HCT116 (cell line): ENCODE data around the gene DIS3L2. TPM values are rescaled to one million over a fixed set of nuclear protein-coding genes. Genes with fewer than 3 reads are reported as not detected.
"Not testable (repeated sequence)": the region's sequence is repeated elsewhere in the genome, so short reads cannot be mapped to it uniquely, and the experiment has no call there.

Experiments
- ATAC-seq: fragments of 200-7000 bp; cut with Tn5 transposase; 2 replicates; pipeline ENCODE4 v1.9.1; 2020; ENCODE audit warnings: mild to moderate bottlenecking, moderate library complexity
- BruUV-seq: library from RNA; stranded (reverse); fragments of 400-500 nt; replicated peaks from 2 replicates; lab custom pipeline; 2021; lab: Mats Ljungman, UMichigan
- CTCF ChIA-PET: fragments of 300-600 bp; sonication (Branson Sonifier 250); formaldehyde crosslinking; loops from one replicate; lab custom pipeline; 2021; ENCODE audit warnings: antibody characterized with exemption; lab: Charles Lee
- POLR2A ChIA-PET: fragments of 300-600, 350-600 bp; sonication (Branson Sonifier 250); formaldehyde crosslinking; loops from one replicate; lab custom pipeline; 2021; ENCODE audit warnings: antibody characterized with exemption; lab: Charles Lee
- RAD21 ChIA-PET, 2 experiments: fragments of 300-600 bp; sonication (Branson Sonifier 250); formaldehyde crosslinking; loops; one replicate each; lab custom pipeline; 2023; ENCODE audit warnings: low total read pairs in 2 of 2; ENCODE audit not compliant: uncharacterized antibody in 2 of 2, unreplicated experiment in 2 of 2, low non-redundant PET in 1 of 2; lab: Charles Lee
- DNase-seq: peaks from one replicate; pipeline ENCODE4 v3.0.0-alpha.2; 2010; ENCODE audit warnings: low read depth, low spot score
- H2AFZ ChIP-seq: fragments of 200-600 bp; shearing (Covaris generic), sonication (generic); 2 replicates; pipeline ENCODE4 v1.6.1; 2017; ENCODE audit warnings: low read depth, mixed run types, mixed read lengths, antibody characterized with exemption, low read length; ENCODE audit not compliant: poor library complexity, severe bottlenecking
- H3K27ac ChIP-seq: 2 replicates; pipeline ENCODE4 v1.5.1; 2012; ENCODE audit warnings: low read depth, low read length
- H3K27me3 ChIP-seq: fragments of 200-600 bp; sonication (generic); 2 replicates; pipeline ENCODE4 v1.6.1; 2016; ENCODE audit warnings: mixed run types, low read length, mixed read lengths; ENCODE audit not compliant: insufficient read depth
- H3K36me3 ChIP-seq, 2 experiments: fragments of 200-500 bp in 1 of 2; fragments of 200-600 bp in 1 of 2; sonication (Bioruptor generic) in 1 of 2; sonication (generic) in 1 of 2; 2 replicates each; pipeline versions ENCODE4 v1.5.1 to v1.6.1; 2014 to 2016; ENCODE audit warnings: low read length in 2 of 2, inconsistent platforms in 1 of 2, mixed read lengths in 1 of 2, mixed run types in 1 of 2; ENCODE audit not compliant: insufficient read depth in 2 of 2, control insufficient read depth in 1 of 2
- H3K4me1 ChIP-seq, 2 experiments: fragments of 200-600 bp in 1 of 2; sonication (generic) in 1 of 2; 2 replicates each; pipeline versions ENCODE4 v1.5.1 to v1.6.1; 2012 to 2017; ENCODE audit warnings: low read length in 2 of 2, inconsistent platforms in 1 of 2, mild to moderate bottlenecking in 1 of 2, mixed read lengths in 1 of 2, mixed run types in 1 of 2, moderate library complexity in 1 of 2; ENCODE audit not compliant: insufficient read depth in 2 of 2, control insufficient read depth in 1 of 2
- H3K4me2 ChIP-seq: fragments of 200-600 bp; sonication (generic); 2 replicates; pipeline ENCODE4 v1.6.1; 2017; ENCODE audit warnings: mixed run types, low read length, mixed read lengths
- H3K4me3 ChIP-seq, 2 experiments: fragments of 200-600 bp in 1 of 2; sonication (generic) in 1 of 2; replicated peaks in 1 of 2; 2 replicates each; pipeline ENCODE4 v1.5.1; 2011 to 2016; ENCODE audit warnings: low read length in 2 of 2, control low read depth in 1 of 2, low read depth in 1 of 2, mild to moderate bottlenecking in 1 of 2, mixed read lengths in 1 of 2, mixed run types in 1 of 2
- H3K79me2 ChIP-seq: fragments of 200-600 bp; sonication (generic); 2 replicates; pipeline ENCODE4 v1.6.1; 2017; ENCODE audit warnings: mild to moderate bottlenecking, mixed run types, low read length, moderate library complexity, mixed read lengths; ENCODE audit not compliant: insufficient read depth
- H3K9ac ChIP-seq: fragments of 200-600 bp; sonication (generic); 2 replicates; pipeline ENCODE4 v1.6.1; 2016; ENCODE audit warnings: low read length, mixed read lengths
- H3K9me2 ChIP-seq: fragments of 200-600 bp; sonication (generic), shearing (Covaris generic); 2 replicates; pipeline ENCODE4 v1.6.1; 2017; ENCODE audit warnings: mixed run types, mild to moderate bottlenecking, moderate library complexity; ENCODE audit not compliant: insufficient read depth
- H3K9me3 ChIP-seq, 2 experiments: fragments of 200-500 bp in 1 of 2; fragments of 200-600 bp in 1 of 2; sonication (Bioruptor generic) in 1 of 2; sonication (generic) in 1 of 2; 2 replicates each; pipeline ENCODE4 v1.6.1; 2014 to 2017; ENCODE audit warnings: low read length in 2 of 2, mixed read lengths in 2 of 2, inconsistent platforms in 1 of 2, low read depth in 1 of 2, mild to moderate bottlenecking in 1 of 2, mixed run types in 1 of 2, moderate library complexity in 1 of 2; ENCODE audit not compliant: control insufficient read depth in 1 of 2, insufficient read depth in 1 of 2
- H4K20me1 ChIP-seq: fragments of 200-600 bp; sonication (generic), shearing (Covaris generic); 2 replicates; pipeline ENCODE4 v1.6.1; 2017; ENCODE audit warnings: mixed run types, mild to moderate bottlenecking, moderate library complexity; ENCODE audit not compliant: insufficient read depth
- JUND ChIP-seq: IDR thresholded peaks from 2 replicates; pipeline ENCODE4 v1.6.1; 2012
- POLR2A ChIP-seq: IDR thresholded peaks from 2 replicates; pipeline ENCODE4 v1.7.0; 2011; ENCODE audit warnings: borderline replicate concordance; ENCODE audit not compliant: insufficient read depth, insufficient read length; ENCODE audit errors: extremely low read depth
- RAD21 ChIP-seq: IDR thresholded peaks from 2 replicates; pipeline ENCODE4 v1.6.1; 2012; ENCODE audit warnings: low read depth, mild to moderate bottlenecking
- SIN3A ChIP-seq: IDR thresholded peaks from 2 replicates; pipeline ENCODE4 v1.6.1; 2012; ENCODE audit warnings: low read depth
- YY1 ChIP-seq: IDR thresholded peaks from 2 replicates; pipeline ENCODE4 v1.6.1; 2011; ENCODE audit warnings: low read length, low read depth, moderate library complexity, mild to moderate bottlenecking; ENCODE audit not compliant: insufficient replicate concordance; ENCODE audit errors: extremely low read depth
- intact Hi-C: fragments of 100-400 bp; cut with micrococcal nuclease; formaldehyde crosslinking; loops from 2 replicates; pipeline ENCODE4 v1.10.0; 2022
- total RNA-seq: library from RNA; stranded (reverse); gene quantifications from one replicate; pipeline ENCODE4 v1.2.1, GENCODE V29; 2021; ENCODE audit not compliant: unreplicated experiment
- TF ChIP-seq, protein P1 (sequence below), 3 experiments: fragments of 200-600 bp in 1 of 3; sonication (generic) in 1 of 3; IDR thresholded peaks in 2 of 3; conservative IDR thresholded peaks in 1 of 3; 2 replicates each; pipeline ENCODE4 v1.5.1; 2012 to 2017; ENCODE audit warnings: low read depth in 2 of 3, low read length in 2 of 3, antibody characterized with exemption in 1 of 3, borderline replicate concordance in 1 of 3, control low read depth in 1 of 3, mild to moderate bottlenecking in 1 of 3, mixed read lengths in 1 of 3, mixed run types in 1 of 3, moderate library complexity in 1 of 3; ENCODE audit not compliant: insufficient read depth in 1 of 3

Gene DIS3L2
- total RNA-seq, 1 experiment from 2014 or later: 42.5 TPM

DNA sequence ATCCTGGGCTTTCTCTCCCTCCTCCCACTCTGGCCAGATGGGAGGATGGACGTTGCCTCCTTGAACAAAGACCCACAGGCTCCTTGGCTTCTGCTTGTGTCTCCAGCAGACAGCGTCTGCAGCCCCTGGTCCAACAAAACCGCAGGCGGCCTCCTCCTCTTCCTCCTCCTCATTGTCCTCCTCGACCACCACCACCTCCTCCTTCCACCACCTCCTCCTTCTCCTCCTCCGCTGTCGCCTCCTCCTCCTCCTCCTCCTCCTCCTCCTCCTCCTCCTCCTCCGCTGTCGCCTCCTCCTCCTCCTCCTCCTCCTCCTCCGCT lies 371.4 kb downstream of the DIS3L2 start (continued):
- TF ChIP-seq RAD21 (no peak), POLR2A (no peak), SIN3A (no peak)
- TF ChIP-seq, all 23 proteins: peak for 0

DNA sequence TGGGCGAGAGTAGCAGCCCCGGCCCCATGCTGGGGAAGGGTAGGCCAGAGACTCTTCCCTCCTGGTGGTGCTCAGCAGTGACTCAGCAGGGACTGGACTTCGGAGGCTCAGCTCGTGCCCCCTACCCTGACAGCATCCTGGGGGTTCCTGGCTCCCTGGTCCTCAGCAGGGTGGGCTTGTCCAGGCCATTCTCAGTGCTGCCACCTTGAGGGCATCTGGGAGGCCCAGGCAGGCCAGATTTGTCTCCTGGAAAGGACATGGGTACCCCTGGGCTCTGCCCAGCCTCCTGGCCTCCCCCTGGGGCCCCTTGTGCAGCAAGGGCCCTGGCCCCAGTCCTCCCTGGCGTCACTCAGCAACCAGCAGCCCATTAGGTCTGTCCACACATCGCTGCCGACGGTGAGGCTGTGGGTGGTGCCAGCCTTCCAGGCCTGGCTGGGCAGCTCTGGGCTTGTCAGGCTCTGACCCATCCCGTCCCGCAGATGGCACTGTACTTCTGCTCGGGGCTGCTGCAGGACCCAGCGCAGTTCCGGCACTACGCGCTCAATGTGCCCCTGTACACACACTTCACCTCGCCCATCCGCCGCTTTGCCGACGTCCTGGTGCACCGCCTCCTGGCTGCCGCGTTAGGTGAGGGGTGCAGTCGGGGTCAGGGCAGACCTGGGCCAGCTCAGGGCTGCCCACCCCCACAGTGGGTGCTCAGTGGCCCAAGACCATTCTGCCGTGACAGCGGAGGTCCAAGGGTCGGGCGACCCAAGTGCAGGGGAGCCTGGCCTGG lies 372.0 kb downstream of the DIS3L2 start:
- Histone ChIP-seq H3K9ac (no peak overlapping the region), H3K36me3 (no peaks in the 10 kb centered on the region), H3K27me3 (no peaks in the 10 kb centered on the region), H3K79me2 (no peaks in the 10 kb centered on the region), H3K4me2 (no peak overlapping the region), H2AFZ (no peak overlapping the region), H3K9me3 (no peaks in the 10 kb centered on the region), H3K27ac (no peak overlapping the region), H3K4me1 (no peaks in the 10 kb centered on the region), H4K20me1 (no peaks in the 10 kb centered on the region), H3K4me3 (no peak overlapping the region), H3K9me2 (no peaks in the 10 kb centered on the region)
- DNase-seq (no peak), ATAC-seq (peak; percentile 64)
- CTCF ChIA-PET: interaction anchor here (0.5 to 1.8 kb wide), 5 partner anchors 8 to 433 kb away, joined by 3 to 4 read pairs (median 3); no protein-coding TSS in a partner anchor
- POLR2A ChIA-PET: no interaction called here
- TF ChIP-seq POLR2A: no peak
- TF ChIP-seq JUND: no peak
- TF ChIP-seq, protein P1, sequence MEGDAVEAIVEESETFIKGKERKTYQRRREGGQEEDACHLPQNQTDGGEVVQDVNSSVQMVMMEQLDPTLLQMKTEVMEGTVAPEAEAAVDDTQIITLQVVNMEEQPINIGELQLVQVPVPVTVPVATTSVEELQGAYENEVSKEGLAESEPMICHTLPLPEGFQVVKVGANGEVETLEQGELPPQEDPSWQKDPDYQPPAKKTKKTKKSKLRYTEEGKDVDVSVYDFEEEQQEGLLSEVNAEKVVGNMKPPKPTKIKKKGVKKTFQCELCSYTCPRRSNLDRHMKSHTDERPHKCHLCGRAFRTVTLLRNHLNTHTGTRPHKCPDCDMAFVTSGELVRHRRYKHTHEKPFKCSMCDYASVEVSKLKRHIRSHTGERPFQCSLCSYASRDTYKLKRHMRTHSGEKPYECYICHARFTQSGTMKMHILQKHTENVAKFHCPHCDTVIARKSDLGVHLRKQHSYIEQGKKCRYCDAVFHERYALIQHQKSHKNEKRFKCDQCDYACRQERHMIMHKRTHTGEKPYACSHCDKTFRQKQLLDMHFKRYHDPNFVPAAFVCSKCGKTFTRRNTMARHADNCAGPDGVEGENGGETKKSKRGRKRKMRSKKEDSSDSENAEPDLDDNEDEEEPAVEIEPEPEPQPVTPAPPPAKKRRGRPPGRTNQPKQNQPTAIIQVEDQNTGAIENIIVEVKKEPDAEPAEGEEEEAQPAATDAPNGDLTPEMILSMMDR (IDR thresholded peaks at IDR 0.05 in 2 of 3, conservative IDR thresholded peaks at IDR 0.05 in 1 of 3; ENCODE audit: borderline replicate concordance in 1 of 3, insufficient read depth in 1 of 3, low read depth in 2 of 3, low read length in 2 of 3): peak; percentile 24 to 81 (median 69); a peak in 4 of 6 replicates
- TF ChIP-seq RAD21: 0 out of 2 replicates have a peak, but pooled peaks have one; percentile 5
- TF ChIP-seq YY1: no peak
- intact Hi-C loops: no loop called here
- RAD21 ChIA-PET: no interaction called here
- BruUV-seq: no TSS peak

DNA sequence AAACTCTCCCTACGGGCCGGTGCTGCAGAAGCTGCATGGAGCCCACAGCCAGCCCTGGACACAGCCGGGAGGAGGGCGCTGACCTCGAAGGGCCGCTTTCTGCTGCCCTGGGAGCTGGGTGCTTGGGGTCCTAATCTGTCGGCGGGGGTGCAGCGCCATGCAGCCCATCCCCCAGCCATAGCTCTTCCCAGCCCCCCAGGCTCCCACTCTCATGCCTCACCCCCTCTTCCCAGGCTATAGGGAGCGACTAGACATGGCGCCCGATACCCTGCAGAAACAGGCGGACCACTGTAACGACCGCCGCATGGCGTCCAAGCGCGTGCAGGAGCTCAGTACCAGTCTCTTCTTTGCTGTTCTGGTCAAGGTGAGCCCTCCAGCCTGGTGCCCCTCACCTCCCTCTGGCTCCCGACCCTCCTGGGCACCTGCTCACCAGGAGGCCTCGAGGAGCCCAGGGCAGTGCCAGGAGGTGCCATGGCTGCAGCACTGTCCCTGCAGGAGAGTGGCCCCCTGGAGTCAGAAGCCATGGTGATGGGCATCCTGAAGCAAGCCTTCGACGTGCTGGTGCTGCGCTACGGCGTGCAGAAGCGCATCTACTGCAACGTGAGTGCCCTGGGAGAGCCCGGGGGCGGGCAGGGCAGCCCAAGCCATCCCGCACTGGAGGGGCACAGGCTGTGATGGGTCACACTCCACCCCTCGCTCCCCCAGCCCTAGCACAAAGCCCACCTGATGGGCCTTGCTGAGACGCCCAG lies 372.8 kb downstream of the DIS3L2 start:
- H3K4me1 ChIP-seq, DNase-seq, POLR2A ChIA-PET, RAD21 ChIA-PET, ATAC-seq, H3K79me2 ChIP-seq, H3K9me3 ChIP-seq, H2AFZ ChIP-seq, H3K9ac ChIP-seq, H3K4me3 ChIP-seq, H3K36me3 ChIP-seq, H3K27ac ChIP-seq, BruUV-seq, intact Hi-C loops, H3K27me3 ChIP-seq, H3K4me2 ChIP-seq, H4K20me1 ChIP-seq, H3K9me2 ChIP-seq: not testable (repeated sequence)
- CTCF ChIA-PET: interaction anchor here (0.5 to 1.8 kb wide), 5 partner anchors 9 to 434 kb away, joined by 3 to 4 read pairs (median 3); no protein-coding TSS in a partner anchor

DNA sequence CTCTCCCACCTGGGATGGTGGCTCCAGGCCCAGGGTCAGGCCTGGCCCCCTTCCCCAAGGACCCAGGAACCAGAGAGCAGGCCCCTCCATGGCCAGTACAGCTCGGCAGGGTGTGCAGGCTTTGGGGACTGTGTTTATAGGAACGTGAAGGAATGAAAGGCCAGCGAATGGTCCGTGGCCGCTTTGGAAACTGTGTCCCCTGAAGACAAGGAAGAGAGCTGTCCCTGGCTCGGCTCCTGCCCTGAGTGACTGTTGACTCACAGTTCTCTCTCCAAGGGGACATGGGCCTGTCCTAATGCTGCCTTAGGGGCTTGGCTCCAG lies 373.3 kb downstream of the DIS3L2 start:
- BruUV-seq, H3K9me3 ChIP-seq, H3K9ac ChIP-seq, DNase-seq, H3K27ac ChIP-seq, RAD21 ChIA-PET, H3K4me1 ChIP-seq, intact Hi-C loops, H3K9me2 ChIP-seq, POLR2A ChIA-PET, H3K79me2 ChIP-seq, H4K20me1 ChIP-seq, H3K4me2 ChIP-seq, H3K4me3 ChIP-seq, H2AFZ ChIP-seq, H3K36me3 ChIP-seq, H3K27me3 ChIP-seq, ATAC-seq: not testable (repeated sequence)
- CTCF ChIA-PET: interaction anchor here (1.1 to 1.8 kb wide), 2 partner anchors 31 to 410 kb away, joined by 3 to 4 read pairs; no protein-coding TSS in a partner anchor
